ENCODE data around the gene VAMP1.

DNA sequence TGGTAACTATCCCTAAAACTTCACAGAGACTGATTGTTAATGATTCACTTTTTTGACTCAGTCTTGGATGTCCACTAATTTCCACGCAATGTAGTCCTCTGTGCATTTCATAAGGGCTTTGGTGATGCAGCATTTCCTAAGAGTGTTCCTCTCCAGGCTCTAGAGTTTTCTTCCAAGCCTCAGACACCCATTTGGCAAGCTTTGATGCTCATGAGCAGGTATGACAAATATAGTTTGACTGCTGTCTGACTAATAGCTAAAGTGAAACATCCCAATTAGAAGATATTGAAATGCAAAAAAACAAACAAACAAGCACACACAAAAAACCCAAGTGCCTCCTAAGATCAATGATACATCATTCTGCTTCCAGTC is 1.5 kb upstream of the VAMP1 start:
- TF ChIP-seq MAX (IDR thresholded peaks at IDR 0.05; ENCODE audit: low read depth, low read length) (no peak), POLR2A (IDR thresholded peaks at IDR 0.05; ENCODE audit: extremely low read depth, insufficient read length) (no peak), MYC (IDR thresholded peaks at IDR 0.05; ENCODE audit: low read depth, low read length) (no peak)
- TF ChIP-seq, protein P1, sequence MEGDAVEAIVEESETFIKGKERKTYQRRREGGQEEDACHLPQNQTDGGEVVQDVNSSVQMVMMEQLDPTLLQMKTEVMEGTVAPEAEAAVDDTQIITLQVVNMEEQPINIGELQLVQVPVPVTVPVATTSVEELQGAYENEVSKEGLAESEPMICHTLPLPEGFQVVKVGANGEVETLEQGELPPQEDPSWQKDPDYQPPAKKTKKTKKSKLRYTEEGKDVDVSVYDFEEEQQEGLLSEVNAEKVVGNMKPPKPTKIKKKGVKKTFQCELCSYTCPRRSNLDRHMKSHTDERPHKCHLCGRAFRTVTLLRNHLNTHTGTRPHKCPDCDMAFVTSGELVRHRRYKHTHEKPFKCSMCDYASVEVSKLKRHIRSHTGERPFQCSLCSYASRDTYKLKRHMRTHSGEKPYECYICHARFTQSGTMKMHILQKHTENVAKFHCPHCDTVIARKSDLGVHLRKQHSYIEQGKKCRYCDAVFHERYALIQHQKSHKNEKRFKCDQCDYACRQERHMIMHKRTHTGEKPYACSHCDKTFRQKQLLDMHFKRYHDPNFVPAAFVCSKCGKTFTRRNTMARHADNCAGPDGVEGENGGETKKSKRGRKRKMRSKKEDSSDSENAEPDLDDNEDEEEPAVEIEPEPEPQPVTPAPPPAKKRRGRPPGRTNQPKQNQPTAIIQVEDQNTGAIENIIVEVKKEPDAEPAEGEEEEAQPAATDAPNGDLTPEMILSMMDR (IDR thresholded peaks at IDR 0.05; ENCODE audit: low read depth, low read length), result no peak
